HG03045 (cell line): ENCODE measurements around the gene KRTAP10-1.

Source experiments
- ATAC-seq: cut with Tn5 transposase; IDR thresholded peaks from one replicate; pipeline ENCODE4 v1.9.1; 2021; ENCODE audit warnings: mild to moderate bottlenecking, moderate library complexity; ENCODE audit not compliant: unreplicated experiment

KRTAP10-1 gene

DNA sequence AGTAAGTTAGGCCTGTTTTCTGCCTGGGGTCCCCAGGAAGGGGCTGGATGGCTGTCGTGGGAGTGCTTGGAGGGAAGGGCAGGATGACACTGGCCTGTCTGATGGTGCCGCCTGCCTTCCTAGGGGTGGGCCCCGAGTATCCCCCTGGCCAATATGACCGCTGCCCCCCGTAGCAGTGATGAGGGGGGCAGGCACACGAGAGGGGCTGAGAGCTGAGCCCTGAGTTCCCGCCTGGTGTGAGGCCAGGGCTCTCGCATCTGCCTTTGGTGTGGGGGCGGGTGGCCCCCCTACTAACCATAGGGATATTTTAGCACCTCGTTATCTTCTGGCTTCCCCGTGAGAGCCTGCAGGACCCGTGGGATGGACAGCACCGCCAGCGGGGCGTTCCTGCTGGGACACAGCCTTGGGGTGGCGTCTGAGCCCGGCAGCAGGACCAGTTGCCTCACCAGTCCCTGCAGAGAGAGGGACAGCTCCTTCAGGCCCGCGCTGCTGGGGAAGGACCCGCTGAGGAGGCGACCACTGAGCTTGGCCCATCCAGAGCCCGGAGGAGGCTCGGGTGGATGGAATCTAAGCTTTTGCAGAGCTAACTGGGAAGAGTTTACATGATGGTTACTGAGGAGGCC lies 10.4 kb downstream of the KRTAP10-1 start:
- no peak for ATAC-seq

GRCh38 chr21:44529011-44529421 lies 11.0 kb downstream of the KRTAP10-1 start:
- no peak for ATAC-seq

GRCh38 chr21:44528634-44528995 lies 11.4 kb downstream of the KRTAP10-1 start:
- no peak for ATAC-seq

DNA sequence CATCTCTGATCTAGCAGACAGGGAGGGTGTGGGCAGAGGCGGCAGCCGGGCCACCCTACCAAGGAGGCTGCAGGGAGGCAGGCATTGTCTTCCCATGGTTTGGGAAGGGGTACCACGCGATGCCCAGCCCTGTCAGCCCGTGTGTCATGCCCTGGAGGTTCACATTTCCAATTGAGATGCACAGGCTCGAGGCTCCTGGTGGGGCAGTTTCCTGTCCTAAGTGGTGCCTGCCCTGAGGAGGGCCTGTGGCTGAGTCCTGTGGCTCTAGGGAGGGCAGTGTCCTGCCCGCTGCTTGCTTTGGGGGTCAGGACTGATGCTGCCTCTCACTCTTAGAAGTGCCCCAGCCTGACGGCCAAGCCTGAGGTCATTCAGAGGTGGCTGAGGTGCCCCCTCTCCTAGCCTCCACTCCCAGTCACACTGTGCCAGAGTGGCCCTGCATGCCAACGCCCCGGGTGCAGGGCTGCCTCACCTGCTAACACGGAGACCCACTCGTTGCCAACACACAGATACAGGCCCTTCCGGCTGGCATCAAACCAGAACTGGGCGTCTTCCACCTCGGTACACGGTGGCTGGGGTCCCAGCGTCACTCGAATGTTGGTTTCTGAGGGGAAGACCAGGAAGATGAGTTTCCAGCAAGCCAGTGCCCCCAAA lies 11.9 kb downstream of the KRTAP10-1 start:
- no peak for ATAC-seq

DNA sequence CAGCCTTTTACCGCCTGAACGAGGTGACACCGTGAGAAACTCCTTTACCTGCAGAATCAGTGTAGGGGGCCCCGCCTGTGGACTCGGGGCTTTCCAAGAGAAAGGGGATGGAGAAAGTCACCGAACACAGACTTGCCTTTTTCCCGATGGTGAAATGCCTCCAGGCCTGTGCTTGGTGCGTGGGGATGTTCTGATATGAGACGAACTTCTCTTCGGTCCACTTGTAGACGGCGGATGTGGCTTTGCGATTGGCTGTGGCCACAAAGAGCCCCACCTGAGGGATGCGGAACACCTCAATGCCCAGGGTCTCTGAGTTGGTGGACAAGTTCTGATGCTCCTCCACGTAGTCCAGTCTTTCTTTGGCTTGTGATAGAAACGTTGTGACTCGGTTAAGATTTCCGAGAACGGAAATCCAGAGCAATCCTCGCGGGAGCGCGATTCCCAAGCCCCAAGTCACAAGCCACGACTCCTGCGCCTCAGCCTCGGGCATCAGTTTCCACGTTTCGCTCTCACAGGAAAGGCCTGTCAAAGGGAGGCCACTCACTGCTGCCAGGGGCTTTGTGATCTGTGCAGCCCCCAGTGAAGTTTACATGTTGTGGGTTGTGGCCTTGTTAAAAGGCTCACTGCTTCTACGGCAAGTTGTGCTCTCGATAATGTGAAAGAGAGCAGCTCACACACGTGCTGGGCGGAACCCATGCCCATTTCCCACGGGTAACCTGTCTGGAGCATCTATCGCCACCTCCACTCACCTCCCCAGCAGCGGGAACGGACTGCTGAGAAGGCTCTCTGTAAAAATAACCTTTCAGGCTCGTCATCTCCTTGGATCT lies 12.6 kb downstream of the KRTAP10-1 start:
- no peak for ATAC-seq

GRCh38 chr21:44526096-44526997 lies 13.6 kb downstream of the KRTAP10-1 start:
- no peak for ATAC-seq

DNA sequence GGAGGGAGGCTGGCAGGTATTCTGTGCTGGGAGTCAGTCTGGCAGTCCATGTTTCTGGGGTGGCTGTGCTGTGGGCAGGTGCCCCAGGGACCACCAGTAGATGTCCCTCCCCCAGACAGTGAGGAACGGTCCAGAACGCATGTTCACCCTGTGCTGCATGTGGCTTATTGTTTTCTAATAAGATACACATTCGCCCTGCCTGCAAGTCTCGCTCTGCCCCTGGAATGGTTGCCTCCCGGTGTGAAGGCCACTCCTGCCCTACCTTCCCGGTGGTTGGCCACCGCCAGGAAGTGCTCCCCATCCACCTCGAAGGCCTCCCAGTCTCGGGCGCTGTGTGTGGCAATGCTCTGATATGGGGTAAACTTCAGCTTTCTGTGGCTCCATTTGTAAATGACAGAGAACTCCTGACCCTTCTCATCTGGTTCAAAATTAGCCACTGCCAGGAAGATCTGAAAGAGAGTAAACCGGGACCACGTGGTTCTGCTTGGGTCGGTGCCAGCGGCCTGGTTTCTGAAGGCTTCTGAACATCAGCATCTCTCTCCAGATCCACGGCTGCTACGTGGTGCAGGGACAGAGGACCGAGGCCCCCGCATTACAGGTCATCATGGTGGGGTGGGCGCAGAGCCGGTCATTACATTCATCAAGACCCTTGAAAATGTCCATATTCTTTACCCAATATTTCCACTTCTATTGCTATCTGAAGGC lies 14.5 kb downstream of the KRTAP10-1 start:
- ATAC-seq, result no peak

GRCh38 chr21:44524414-44525371 lies 15.3 kb downstream of the KRTAP10-1 start:
- no peak for ATAC-seq

DNA sequence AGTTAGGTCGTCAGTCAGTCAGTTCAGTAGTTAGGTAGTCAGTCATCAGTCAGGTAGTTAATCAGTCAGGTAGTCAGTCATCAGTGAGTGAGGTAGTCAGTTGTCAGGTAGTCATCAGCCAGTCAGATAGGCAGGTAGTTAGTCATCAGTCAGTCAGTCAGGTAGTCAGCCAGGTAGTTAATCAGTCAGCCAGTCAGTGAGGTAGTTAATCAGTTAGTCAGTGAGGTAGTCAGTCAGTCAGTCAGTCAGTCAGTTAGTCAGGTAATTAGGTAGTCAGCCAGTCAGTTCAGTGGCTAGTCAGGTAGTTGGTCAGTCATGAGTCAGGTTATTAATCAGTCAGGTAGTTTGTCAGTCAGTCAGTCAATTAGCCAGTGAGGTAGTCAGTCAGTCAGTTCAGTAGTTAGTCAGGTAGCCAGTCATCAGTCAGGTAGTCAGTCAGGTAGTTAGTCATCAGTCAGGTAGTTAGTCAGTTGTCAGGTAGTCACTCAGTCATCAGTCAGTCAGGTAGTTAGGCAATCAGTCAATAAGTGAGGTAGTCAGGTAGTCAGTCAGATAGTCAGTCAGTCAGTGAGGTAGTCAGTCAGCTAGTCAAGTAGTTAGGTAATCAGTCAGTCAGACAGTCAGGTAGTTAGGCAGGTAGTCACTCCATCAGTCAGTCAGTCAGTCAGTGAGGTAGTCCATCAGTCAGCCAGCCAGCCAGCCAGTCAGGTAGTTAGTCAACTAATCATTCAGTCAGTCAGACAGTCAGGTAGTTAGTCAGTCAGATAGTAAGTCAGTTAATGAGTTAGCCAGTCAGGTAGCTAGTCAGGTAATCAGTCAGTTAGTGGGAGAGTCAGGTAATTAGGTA lies 16.2 kb downstream of the KRTAP10-1 start:
- no peak for ATAC-seq

GRCh38 chr21:44522753-44523204 lies 17.2 kb downstream of the KRTAP10-1 start:
- ATAC-seq, result no peak

DNA sequence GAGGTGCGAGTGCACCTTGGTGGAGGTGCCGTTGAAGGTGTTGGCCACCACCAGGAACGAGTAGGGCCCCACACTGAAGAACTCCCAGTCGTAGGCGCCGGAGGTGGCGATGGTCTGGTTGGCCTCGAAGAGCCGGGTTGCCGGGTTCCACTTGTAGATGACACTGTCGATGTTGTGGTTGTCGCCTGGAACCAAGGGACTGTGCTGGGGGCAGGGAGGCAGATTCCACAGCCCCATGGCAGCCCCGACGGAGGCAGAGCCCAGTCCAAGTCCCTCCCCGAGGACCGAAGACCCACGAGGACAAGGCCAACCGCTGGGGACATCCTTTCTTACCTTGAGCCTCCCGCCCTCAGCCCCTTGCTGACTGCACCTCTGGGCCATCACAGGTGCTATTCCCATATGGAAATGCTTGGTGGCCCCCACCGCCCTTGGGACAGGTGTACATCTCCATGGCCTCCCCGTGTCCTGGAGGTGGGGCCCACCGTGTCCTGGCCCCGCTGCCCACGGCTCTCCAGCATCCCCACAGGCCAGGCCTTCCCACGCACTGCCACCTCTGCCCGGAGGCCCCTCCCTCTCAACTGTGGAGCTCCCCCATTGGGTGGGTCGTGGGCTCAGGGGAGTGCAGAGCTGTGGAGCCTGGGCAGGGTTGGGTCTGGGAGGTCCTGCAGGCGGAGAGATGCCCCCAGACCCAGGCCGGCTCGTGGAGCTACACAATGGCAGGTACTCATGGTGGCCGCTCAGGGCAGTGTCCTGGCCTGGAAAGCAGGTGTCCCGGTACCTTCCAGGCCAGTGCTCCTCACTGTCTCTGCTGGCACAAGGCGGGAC lies 17.9 kb downstream of the KRTAP10-1 start:
- ATAC-seq, result no peak

- ATAC-seq, result no peak
Observed at GRCh38 chr21:44521301-44521927, 18.6 kb downstream of the KRTAP10-1 start.

DNA sequence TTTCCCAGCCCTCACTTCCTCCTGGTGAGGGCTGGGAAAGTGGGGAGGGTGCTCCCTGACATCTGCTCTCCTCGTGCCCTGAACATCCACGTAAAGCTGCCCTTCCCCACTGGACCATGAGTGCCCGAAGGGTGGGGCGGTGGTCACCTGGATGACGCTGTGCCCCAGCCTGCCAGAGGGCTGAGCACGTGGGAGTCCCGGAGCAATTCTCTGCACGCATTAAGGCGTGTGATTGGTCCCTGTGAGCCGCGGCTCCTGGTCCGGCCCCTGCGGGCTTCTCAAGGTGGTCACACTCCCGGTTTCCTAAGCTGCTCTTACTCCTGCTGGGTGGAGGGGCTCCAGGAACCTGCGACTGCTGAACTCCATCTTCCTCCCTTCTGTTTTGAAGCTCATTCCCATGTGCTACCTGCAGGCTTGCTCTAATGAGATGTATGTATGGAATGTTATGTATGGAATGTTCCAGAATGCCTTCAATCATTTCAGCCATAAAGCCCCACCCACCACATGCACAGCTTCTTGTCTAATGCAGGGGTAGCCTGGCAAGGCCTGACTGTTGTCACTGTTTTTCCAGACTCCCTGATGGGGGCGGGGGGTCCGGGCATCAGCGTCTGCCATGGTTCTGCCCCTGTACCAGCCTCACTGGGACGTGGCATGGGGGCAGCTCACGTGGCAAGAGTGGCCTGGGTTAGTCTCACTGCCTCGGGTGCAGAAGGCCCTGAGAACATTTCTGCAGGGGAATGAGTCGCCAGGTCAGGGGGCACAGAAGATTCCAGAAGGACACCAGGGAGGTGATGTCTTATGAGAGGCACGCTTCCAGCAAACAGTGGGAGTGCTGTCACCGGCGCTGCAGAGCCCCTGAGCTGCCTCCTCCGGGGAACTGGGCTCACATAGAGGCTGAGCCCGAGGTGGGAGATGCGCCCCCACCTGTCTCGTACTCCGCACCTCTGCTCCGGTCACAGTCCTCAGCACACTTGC lies 19.4 kb downstream of the KRTAP10-1 start:
- no peak for ATAC-seq

DNA sequence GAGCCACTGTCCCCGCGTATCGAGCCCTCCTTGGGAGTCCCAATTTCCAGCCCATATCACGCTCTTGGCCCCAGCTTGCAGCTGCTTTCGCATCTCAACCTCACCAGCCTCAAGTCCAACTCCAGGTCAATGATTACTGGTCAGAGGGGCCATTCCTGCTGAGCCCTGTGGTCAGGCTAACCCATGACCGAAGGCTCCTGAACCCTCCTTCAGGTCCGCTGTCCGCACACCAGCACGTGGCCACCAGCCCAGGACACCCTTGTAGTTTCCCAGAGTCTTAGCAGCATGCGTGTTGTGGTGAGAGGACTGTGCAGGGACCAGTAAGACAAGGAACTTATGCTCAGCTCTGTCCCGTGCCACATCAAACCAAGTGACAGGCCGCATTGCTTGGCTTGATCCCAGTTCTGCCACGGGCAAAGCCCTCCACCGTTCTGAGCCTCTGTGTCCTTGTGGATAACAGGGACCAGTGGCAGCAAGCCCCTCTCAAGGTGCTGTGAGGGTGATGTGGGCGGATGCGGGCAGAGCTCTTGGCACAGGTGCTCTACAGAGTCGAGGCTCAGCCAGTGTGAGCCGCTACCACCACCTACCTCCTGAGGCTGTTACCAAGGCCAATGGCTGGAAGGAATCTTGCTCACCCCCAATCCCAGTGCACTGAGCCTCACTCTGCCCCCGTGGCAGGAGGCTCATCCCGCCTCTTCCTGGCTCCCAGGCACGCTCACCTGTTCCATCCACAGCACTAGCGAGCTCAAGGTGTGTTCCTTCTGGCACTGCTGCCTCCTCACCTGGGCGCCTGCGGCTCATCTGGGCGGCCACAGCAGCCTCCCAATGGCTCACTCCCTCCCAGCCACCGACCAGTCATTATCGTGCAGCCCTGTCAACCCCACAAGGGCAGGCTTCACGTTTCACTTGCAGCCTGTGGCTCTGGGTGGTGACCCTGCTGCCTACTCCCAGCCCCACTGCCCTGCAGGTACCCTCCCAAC lies 20.4 kb downstream of the KRTAP10-1 start:
- no peak for ATAC-seq

GRCh38 chr21:44518686-44519085 lies 21.3 kb downstream of the KRTAP10-1 start:
- ATAC-seq, result no peak
